GM10248 (cell line): ENCODE results near the gene POLR2F.

Experiments used
- CTCF ChIA-PET: fragments of 300-600 bp; sonication (Branson Sonifier 250); formaldehyde crosslinking; extraction: SDS; loops from one replicate; lab custom pipeline; 2021; ENCODE audit warnings: antibody characterized with exemption; lab: Yijun Ruan, JAX
- POLR2A ChIA-PET: fragments of 350-650 bp; sonication (Branson Sonifier 250); formaldehyde crosslinking; extraction: SDS; loops from one replicate; lab custom pipeline; 2020; ENCODE audit warnings: antibody characterized with exemption; lab: Yijun Ruan, JAX
- DNase-seq: peaks from one replicate; pipeline ENCODE4 v3.0.0; 2012; ENCODE audit errors: extremely low spot score
- TF ChIP-seq, protein P1 (sequence below): IDR thresholded peaks from 2 replicates; pipeline ENCODE4 v1.5.1; 2012; ENCODE audit warnings: mild to moderate bottlenecking, low read depth; ENCODE audit errors: extremely low read depth, missing control alignments, control extremely low read depth

Gene POLR2F

DNA sequence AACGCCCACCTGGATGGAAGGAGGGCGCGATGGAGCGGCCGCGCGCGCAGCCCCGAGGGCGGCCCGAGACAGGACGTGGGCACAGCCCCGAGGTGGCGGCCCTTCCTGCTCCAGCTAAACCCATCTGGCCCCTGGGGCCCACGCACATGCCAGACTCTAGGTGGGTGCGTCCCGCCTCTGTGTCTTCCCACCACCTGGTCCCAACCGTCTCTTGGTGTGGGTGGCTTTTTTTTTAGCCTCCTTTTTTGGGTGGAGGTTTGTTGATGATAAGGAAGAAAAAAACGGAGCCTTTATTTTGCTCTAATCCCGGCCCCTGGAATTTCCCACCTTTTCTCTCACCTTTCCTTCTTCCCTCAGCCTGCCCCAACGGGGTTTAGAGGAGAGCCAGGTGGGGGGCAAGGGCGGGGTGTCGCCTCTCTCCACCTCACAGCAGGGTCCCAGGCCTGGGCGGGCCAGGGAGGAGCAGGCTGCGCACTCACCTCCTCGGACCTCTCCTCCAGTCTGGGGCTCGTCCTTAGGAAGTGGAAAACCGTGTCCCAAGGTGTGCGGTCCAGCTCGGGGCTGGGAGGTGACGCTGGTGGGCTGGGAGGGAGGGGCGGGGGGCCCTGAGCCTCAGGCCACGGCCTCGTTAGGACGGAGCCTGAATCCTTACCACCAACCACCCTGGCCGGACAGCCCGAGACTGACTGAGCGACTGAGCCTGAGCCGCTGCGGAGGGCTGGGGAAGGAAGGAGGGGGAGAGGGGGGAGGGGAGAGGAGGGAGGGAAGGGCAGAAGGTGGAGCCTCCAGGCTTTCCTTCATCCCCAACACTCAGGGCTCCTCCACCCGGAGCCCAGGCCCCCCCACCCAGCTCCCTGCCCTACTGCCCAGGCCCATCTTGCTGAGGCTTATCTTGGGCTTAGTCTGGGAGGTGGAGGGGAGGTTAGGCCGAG lies 30.6 kb downstream of the POLR2F start, which contains the start of gene SOX10:
Gene SOX10 (minus strand): TSS at position 696 of the 932 bp plus-strand sequence. CDS start 771 bp downstream, outside the sequence.
- POLR2A ChIA-PET, result no interaction called here
- CTCF ChIA-PET, result interaction anchor here (1.5 kb wide), 1 partner anchor 19 kb away, joined by 4 read pairs; no protein-coding TSS in a partner anchor
- TF ChIP-seq, protein P1, sequence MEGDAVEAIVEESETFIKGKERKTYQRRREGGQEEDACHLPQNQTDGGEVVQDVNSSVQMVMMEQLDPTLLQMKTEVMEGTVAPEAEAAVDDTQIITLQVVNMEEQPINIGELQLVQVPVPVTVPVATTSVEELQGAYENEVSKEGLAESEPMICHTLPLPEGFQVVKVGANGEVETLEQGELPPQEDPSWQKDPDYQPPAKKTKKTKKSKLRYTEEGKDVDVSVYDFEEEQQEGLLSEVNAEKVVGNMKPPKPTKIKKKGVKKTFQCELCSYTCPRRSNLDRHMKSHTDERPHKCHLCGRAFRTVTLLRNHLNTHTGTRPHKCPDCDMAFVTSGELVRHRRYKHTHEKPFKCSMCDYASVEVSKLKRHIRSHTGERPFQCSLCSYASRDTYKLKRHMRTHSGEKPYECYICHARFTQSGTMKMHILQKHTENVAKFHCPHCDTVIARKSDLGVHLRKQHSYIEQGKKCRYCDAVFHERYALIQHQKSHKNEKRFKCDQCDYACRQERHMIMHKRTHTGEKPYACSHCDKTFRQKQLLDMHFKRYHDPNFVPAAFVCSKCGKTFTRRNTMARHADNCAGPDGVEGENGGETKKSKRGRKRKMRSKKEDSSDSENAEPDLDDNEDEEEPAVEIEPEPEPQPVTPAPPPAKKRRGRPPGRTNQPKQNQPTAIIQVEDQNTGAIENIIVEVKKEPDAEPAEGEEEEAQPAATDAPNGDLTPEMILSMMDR, result no peak
- no peak for DNase-seq

- ChIA-PET POLR2A (interaction anchor here (0.6 kb wide), 1 partner anchor 298 kb away, joined by 9 read pairs; no protein-coding TSS in a partner anchor), CTCF (no interaction called here)
- TF ChIP-seq, protein P1, result no peak
- DNase-seq, result no peak
Measured at GRCh38 chr22:37985050-37985585, 31.6 kb downstream of the POLR2F start.

DNA sequence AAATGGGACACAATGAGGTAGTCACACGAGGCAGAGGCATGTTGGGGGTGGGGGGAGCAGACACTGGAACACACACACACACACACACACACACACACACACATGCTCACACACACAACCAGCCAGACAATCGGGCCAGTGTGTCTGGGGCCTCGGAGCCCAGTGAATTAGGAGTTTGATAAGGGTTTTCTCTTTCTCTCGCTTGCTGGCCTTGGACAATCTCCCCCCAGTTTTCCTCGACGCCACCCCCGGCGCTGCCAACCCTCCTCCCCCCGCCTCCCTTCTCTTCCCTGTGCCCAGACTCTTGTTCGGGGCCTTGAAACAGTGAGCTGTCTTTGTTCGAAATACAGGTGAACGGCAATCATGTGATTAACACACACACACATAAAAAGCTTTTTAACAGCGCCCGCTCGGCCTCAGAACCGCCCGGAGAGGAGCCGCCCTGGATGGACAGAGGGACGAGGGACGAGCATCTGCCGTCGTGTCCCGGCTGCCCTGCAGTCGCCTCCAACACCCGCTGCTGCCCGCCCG lies 32.3 kb downstream of the POLR2F start:
- CTCF ChIA-PET, result no interaction called here
- DNase-seq, result no peak
- POLR2A ChIA-PET, result interaction anchor here (0.6 kb wide), 1 partner anchor 298 kb away, joined by 9 read pairs; no protein-coding TSS in a partner anchor
- TF ChIP-seq, protein P1, result no peak

DNA sequence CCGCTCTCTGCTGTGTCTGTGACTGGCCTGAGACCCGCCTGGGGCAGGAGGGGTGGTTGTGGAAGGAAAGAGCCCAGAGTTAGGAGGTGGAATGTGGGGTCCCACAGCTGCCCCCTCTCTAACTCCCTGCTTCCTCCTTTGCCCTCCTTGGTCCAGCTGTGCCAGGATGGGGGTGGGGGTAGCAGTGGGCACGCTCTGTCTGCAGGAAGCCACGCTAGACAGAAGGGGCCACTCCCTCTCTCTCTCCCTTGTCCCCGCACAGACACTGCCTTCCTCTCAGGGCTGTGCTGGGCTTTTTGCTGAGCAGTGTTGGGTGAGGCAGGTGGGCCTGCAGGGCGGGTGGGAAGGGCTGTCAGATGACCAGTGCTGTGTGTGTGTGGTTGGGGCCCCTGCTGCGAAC lies 32.9 kb downstream of the POLR2F start:
- no peak for DNase-seq
- POLR2A ChIA-PET, result no interaction called here
- CTCF ChIA-PET, result interaction anchor here (1.0 kb wide), 1 partner anchor 21 kb away, joined by 3 read pairs; no protein-coding TSS in a partner anchor
- TF ChIP-seq, protein P1, result no peak

- TF ChIP-seq, protein P1, result no peak
- no peak for DNase-seq
- ChIA-PET POLR2A (no interaction called here), CTCF (interaction anchor here (1.9 kb wide), 1 partner anchor 14 kb away, joined by 5 read pairs; no protein-coding TSS in a partner anchor)
Measured at GRCh38 chr22:37989146-37990045, 35.9 kb downstream of the POLR2F start.
